ENCODE measurements around the gene TMPRSS11E.
"Not testable (repeated sequence)": the region's sequence is repeated elsewhere in the genome, so short reads cannot be mapped to it uniquely, and the experiment has no call there.

The TMPRSS11E gene

GRCh38 chr4:68463796-68464195 lies 16.5 kb downstream of the TMPRSS11E start:
- DNase-seq, result no peak

GRCh38 chr4:68465058-68465457 lies 17.8 kb downstream of the TMPRSS11E start:
- DNase-seq, result no peak

GRCh38 chr4:68466185-68466584 lies 18.9 kb downstream of the TMPRSS11E start:
- no peak for DNase-seq

- no peak for DNase-seq
These were observed 19.5 kb downstream of the TMPRSS11E start for GRCh38 chr4:68466751-68467150.

DNA sequence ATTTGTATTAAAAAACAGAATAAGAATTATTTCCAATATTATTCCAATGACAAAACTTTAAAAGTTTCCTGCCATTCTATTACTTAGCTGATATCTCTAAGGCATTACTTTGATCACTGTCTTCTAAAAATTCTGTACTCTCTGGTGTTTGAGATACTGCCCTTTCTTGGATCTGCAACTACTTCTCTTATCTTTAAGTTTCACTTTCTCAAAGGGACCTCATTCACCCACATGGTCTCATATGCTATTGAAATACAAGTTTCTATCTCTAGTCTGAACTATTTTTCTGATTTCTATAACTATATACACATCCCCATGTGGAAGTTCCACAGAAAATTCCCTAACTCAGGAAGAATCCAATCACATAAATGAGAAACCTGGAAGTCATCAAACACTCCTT lies 22.2 kb downstream of the TMPRSS11E start:
- no peak for DNase-seq

GRCh38 chr4:68476191-68476590 lies 28.9 kb downstream of the TMPRSS11E start:
- DNase-seq, result no peak

DNA sequence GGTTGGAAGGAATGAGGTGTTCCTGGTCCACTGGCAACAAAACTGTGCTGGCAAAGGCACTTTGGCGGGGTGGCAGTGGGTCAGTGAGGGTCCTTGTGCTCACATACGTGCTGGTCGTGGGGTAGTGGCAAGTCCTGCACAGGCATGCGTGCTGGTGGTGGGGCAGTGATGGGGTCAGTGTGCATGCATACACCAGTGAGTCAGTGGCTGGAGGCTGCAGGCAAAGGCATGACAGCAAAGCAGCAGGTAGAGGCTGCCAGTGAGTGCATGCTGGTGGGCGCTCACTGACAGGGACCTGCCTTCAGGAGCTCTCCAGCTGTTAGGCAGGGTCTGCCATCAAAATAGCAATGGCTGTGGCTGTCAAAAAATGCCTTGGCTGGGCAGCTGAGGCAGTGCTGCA lies 42.1 kb downstream of the TMPRSS11E start:
- DNase-seq, result no peak

DNA sequence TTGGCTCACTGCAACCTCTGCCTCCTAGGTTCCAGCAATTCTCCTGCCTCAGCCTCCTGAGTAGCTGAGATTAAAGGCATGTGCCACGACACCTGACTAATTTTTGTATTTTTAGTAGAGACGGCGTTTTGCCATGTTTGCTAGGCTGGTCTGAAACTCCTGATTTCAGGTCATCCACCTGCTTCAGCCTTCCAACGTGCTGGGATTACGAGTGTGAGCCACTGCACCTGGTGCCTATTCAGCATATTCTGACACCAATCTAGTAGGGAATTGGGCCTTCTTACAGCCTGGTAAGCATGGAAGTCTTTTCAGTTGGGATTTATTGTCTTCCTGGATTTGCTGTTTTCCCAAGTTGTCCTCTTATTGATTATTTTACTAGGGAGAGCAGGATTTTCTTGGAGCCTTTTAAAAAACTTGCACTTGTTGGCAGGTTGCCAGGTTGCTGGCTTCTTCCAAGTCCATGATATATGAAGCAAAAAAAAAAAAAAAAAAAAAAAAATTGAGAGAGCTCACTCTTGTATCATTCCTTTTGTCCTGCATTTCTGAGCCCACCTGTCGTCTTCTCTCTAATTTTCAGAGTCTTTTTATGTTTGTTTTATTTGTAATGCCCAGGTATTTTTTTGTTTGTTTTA lies 43.7 kb downstream of the TMPRSS11E start:
- no peak for DNase-seq

- peak; percentile 6 to 15 for DNase-seq
These were observed 47.4 kb downstream of the TMPRSS11E start for GRCh38 chr4:68494688-68495087.

- peak; percentile 76 to 81 for DNase-seq
These were observed 51.2 kb downstream of the TMPRSS11E start for GRCh38 chr4:68498413-68499007.

- no peak for DNase-seq
These were observed 51.8 kb downstream of the TMPRSS11E start for GRCh38 chr4:68499021-68499420.

- not testable (repeated sequence) for DNase-seq
These were observed 56.2 kb downstream of the TMPRSS11E start for GRCh38 chr4:68503462-68503861.

DNA sequence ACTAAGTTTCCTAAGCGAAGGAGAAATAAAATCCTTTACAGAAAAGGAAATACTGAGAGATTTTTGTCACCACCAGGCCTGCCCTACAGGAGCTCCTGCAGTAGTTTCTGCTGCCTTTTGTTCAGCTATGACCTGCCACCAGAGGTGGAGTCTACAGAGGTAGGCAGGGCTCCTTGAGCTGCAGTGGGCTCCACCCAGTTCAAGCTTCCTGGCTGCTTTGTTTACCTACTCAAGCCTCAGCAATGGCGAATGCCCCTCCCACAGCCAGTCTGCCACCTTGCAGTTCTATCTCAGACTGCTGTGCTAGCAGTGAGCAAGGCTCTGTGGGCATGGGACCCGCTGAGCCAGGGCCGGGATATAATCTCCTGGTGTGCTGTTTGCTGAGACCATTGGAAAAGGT lies 57.6 kb downstream of the TMPRSS11E start:
- DNase-seq, result not testable (repeated sequence)

GRCh38 chr4:68505452-68505851 lies 58.2 kb downstream of the TMPRSS11E start:
- DNase-seq, result not testable (repeated sequence)

DNA sequence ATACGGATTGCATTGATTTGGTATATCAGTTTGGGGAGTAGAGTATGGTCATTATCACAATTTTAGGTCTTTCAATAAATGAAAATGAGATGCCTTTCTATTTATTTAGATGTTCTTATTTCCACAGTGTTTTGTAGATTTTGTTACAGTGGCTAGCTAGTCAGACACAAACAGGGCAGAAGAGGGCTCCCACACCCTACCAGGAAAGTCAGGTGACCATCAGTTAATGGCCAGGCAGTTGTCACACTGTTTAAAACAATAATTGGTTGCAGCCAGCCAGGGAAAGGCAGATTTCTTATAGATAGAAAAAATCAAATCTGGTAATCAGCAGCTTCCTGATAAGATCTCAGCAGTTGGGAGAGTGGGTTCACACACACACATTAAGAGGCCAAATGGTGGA lies 71.6 kb downstream of the TMPRSS11E start:
- DNase-seq, result no peak

DNA sequence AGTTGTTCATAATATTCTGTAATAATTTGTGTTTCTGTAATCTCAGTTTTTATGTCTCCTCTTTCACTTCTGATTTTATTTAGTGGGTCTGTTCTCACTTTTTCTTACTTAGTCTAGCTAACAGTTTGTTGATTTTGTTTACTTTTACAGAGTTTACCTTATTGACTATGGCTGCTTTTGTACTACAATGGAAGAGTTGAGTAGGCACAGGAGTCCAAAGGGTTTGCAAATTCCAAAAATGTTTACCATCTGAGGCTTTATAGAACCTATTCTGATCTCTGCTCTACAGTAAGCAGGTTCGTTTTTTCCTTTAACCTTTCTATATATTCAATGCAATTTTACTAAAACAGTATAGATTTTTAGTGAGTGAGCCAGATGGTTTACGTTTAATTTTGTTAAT lies 73.7 kb downstream of the TMPRSS11E start:
- no peak for DNase-seq

GRCh38 chr4:68522232-68522631 lies 75.0 kb downstream of the TMPRSS11E start:
- DNase-seq, result not testable (repeated sequence)

DNA sequence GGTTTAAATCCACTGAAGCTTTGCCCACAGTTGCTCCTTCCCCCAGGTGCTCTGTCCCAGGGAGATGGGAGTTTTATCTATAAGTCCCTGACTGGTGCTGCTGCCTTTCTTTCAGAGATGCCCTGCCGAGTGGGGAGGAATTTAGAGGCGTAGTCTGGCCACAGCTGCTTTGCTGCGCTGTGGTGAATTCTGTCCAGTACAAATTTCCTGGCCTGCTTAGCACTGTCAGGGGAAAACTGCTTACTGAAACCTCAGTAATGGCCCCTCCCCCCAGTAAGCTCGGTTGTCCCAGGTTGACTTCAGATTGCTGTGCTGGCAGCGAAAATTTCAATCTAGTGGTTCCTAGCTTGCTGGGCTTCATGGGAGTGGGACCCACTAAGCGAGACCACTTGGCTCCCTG lies 88.7 kb downstream of the TMPRSS11E start:
- no peak for DNase-seq

DNA sequence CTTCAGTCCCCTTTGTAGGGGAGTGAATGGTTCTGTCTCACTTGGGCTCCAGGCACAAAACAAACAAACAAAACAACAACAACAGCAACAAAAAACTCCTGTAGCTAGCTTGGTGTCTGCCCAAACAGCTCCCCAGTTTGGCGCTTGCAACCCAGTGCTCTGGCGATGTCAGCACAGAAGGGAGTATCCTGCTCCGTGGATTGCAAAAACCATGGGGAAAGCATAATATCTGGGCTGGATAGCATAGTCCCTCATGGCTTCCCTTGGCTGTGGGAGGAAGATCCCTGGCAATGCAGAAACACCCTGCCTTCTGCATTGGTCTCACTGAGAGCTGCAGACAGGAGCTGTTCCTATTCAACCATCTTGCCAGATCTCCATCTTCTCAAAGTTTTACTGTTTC lies 89.1 kb downstream of the TMPRSS11E start:
- DNase-seq, result no peak

DNA sequence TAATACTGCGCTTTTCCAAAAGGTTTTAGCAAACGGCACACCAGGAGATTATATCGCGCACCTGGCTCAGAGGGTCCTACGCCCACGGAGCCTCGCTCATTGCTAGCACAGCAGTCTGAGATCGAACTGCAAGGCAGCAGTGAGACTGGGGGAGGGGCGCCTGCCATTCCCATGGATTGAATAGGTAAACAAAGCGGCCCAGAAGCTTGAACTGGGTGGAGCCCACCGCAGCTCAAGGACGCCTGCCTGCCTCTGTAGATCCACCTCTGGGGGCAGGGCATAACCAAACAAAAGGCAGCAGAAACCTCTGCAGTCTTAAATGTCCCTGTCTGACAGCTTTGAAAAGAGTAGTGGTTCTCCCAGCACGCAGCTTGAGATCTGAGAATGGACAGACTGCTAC lies 95.5 kb downstream of the TMPRSS11E start:
- DNase-seq, result not testable (repeated sequence)

Data from Kasumi-1 (cell line).